ENCODE data around the gene NUMA1. TPM values are rescaled to one million over a fixed set of nuclear protein-coding genes. Genes with fewer than 3 reads are reported as not detected.

The NUMA1 gene
- total and polyA plus RNA-seq, 2 of the 8 experiments (the other 6 are each of a cell fraction or from before 2014, with no cell fraction given): 101 to 107 TPM

DNA sequence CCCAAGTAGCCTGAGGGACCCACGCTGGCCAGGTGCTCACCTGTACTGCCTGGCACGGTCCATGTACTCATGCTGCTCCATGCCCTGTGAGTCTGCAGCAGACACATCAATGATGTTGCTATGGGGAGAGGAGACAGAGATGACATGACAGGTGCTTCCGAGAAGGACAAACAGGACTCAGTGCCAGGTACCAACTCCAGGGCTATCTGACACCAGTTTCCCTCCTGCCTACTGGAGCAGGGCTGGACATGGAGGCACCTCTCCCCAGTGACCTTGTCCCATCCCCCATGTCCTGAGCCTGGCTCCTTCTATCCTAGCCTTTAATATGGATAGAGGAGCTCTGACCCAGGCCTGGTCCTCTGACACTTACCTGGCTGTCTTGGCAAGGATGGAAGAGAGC is 18.4 kb upstream of the NUMA1 start (continued):
- TF ChIP-seq, protein P1, sequence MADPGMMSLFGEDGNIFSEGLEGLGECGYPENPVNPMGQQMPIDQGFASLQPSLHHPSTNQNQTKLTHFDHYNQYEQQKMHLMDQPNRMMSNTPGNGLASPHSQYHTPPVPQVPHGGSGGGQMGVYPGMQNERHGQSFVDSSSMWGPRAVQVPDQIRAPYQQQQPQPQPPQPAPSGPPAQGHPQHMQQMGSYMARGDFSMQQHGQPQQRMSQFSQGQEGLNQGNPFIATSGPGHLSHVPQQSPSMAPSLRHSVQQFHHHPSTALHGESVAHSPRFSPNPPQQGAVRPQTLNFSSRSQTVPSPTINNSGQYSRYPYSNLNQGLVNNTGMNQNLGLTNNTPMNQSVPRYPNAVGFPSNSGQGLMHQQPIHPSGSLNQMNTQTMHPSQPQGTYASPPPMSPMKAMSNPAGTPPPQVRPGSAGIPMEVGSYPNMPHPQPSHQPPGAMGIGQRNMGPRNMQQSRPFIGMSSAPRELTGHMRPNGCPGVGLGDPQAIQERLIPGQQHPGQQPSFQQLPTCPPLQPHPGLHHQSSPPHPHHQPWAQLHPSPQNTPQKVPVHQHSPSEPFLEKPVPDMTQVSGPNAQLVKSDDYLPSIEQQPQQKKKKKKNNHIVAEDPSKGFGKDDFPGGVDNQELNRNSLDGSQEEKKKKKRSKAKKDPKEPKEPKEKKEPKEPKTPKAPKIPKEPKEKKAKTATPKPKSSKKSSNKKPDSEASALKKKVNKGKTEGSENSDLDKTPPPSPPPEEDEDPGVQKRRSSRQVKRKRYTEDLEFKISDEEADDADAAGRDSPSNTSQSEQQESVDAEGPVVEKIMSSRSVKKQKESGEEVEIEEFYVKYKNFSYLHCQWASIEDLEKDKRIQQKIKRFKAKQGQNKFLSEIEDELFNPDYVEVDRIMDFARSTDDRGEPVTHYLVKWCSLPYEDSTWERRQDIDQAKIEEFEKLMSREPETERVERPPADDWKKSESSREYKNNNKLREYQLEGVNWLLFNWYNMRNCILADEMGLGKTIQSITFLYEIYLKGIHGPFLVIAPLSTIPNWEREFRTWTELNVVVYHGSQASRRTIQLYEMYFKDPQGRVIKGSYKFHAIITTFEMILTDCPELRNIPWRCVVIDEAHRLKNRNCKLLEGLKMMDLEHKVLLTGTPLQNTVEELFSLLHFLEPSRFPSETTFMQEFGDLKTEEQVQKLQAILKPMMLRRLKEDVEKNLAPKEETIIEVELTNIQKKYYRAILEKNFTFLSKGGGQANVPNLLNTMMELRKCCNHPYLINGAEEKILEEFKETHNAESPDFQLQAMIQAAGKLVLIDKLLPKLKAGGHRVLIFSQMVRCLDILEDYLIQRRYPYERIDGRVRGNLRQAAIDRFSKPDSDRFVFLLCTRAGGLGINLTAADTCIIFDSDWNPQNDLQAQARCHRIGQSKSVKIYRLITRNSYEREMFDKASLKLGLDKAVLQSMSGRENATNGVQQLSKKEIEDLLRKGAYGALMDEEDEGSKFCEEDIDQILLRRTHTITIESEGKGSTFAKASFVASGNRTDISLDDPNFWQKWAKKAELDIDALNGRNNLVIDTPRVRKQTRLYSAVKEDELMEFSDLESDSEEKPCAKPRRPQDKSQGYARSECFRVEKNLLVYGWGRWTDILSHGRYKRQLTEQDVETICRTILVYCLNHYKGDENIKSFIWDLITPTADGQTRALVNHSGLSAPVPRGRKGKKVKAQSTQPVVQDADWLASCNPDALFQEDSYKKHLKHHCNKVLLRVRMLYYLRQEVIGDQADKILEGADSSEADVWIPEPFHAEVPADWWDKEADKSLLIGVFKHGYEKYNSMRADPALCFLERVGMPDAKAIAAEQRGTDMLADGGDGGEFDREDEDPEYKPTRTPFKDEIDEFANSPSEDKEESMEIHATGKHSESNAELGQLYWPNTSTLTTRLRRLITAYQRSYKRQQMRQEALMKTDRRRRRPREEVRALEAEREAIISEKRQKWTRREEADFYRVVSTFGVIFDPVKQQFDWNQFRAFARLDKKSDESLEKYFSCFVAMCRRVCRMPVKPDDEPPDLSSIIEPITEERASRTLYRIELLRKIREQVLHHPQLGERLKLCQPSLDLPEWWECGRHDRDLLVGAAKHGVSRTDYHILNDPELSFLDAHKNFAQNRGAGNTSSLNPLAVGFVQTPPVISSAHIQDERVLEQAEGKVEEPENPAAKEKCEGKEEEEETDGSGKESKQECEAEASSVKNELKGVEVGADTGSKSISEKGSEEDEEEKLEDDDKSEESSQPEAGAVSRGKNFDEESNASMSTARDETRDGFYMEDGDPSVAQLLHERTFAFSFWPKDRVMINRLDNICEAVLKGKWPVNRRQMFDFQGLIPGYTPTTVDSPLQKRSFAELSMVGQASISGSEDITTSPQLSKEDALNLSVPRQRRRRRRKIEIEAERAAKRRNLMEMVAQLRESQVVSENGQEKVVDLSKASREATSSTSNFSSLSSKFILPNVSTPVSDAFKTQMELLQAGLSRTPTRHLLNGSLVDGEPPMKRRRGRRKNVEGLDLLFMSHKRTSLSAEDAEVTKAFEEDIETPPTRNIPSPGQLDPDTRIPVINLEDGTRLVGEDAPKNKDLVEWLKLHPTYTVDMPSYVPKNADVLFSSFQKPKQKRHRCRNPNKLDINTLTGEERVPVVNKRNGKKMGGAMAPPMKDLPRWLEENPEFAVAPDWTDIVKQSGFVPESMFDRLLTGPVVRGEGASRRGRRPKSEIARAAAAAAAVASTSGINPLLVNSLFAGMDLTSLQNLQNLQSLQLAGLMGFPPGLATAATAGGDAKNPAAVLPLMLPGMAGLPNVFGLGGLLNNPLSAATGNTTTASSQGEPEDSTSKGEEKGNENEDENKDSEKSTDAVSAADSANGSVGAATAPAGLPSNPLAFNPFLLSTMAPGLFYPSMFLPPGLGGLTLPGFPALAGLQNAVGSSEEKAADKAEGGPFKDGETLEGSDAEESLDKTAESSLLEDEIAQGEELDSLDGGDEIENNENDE (IDR thresholded peaks at IDR 0.05; ENCODE audit: insufficient replicate concordance, low read length): no peak
- TF ChIP-seq CEBPB (IDR thresholded peaks at IDR 0.05; ENCODE audit: low read depth, low read length) (no peak), HDAC6 (IDR thresholded peaks at IDR 0.05; ENCODE audit: low read depth, low read length) (no peak), CREB1 (IDR thresholded peaks at IDR 0.05) (no peak)
